ENCODE results near the gene ALOX5AP.

ALOX5AP gene

DNA sequence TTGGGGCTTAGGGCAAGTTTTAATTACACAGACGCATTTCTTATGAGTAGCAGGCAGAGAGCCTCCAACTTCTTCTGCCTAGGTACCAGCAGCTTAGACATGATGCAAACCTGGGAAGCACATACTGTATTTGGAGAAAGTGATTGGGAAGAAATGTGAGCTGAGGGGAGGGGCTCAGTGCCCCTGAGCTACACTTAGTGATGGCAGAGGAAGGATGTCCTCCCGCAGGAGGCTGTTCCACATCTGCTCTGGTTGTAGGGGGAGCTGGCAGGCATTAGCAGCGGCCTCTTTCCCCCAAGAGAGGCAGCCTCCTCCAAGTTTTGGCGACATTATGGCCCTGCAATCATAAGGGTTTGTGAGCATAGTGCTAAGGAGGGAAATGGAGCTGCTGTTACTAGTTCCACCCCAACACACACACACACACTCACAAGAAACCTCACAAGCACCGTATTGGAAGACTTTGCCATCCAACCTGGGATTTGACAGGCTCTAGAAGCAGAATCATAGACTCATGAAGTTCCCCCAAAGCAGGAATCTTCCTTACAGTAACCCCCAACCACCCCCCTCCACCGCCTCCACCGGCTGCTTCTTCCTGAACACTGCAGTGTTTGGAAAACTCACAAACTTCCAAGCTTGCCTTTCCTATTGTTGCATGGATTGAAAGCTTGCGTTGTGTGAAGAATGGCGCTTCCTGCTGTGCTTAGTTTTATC lies 3.3 kb downstream of the ALOX5AP start:
- no peak for TF ChIP-seq GATA2 (IDR thresholded peaks at IDR 0.05; ENCODE audit: low read depth, low read length)
- TF ChIP-seq GATA3 (IDR thresholded peaks at IDR 0.05; ENCODE audit: low read depth, low read length) = no peak

- TF ChIP-seq GATA2 (IDR thresholded peaks at IDR 0.05; ENCODE audit: low read depth, low read length) (no peak), GATA3 (IDR thresholded peaks at IDR 0.05; ENCODE audit: low read depth, low read length) (no peak)
Measured at GRCh38 chr13:30739237-30739528, 3.8 kb downstream of the ALOX5AP start.

DNA sequence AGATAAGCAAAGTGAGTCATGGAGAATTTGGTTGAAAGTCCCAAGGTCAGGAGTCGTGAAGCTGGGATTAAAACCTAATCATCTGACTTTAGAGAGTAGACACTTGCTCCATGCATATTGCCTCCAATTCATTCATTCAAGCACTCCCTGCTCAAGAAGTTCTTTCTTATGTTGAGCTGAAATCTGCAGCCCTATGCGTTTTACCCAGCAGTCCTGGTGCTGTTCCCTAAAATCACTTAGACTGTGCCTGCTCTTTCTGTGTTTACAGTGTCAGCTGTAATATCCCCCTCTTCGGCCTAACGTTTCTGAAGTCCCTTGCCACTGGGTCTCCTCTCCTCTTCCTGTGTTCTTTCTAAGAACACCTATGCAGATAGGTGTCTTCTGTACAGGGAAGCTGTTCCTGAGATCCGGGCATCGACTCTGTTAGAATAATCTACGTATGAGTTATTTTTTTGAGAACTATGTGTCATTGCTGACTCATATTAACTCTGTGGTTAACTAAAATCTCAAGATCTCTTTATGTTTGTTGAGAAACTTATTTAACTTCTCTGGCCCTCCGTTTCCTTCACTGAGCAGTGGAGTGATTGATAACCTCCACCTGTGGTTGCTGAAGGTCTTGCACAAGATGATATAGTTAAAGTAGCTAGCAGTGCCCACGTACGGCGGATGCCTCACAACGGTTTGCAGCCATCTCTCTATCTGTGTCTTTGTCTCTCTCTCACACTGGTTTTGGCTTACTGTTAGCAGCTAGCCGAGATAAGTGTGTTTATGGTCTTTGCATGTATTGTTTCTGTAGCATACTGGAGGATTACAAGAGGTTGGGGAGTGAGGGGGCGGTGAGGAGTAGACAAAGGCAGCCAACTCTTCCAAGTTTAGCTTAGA lies 4.7 kb downstream of the ALOX5AP start:
- no peak for TF ChIP-seq GATA3 (IDR thresholded peaks at IDR 0.05; ENCODE audit: low read depth, low read length)
- no peak for TF ChIP-seq GATA2 (IDR thresholded peaks at IDR 0.05; ENCODE audit: low read depth, low read length)

GRCh38 chr13:30742901-30743300 lies 7.6 kb downstream of the ALOX5AP start:
- TF ChIP-seq GATA3 (IDR thresholded peaks at IDR 0.05; ENCODE audit: low read depth, low read length) = no peak
- TF ChIP-seq GATA2 (IDR thresholded peaks at IDR 0.05; ENCODE audit: low read depth, low read length) = no peak

DNA sequence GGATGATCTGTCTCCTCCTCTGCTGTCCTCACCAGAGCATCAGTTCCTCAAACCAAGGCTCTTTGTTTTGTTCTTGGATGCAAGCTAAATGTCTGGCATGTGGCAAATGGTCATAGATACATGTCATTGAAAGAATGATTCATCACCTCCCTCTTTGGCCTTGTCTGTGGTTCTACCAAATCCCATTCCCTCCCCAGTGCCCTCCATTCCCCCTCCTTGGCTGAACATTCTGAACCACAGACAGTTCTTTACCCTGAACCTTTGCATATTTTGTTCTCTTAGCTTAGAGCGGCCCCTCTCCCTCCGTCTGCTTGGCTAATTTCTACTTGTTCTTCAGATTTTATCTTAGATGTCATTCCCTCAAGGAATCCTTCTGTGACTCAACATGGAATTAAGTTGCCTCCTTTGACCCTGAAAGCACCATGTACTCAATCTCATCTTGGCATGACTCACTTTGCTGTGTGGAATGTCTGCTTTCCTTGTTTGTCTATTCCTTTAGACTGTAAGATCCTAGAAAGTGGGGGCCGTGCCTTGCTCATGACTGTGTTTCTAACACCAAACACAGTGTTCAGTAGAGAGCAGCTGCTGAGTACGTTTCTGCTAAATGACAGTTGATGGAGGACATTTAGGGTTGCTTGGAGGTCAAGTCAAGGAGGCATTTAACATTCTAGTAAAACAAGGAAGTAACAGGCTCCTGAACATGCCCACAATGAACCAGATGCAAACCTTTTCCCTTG lies 8.1 kb downstream of the ALOX5AP start:
- TF ChIP-seq GATA3 (IDR thresholded peaks at IDR 0.05; ENCODE audit: low read depth, low read length) (no peak), GATA2 (IDR thresholded peaks at IDR 0.05; ENCODE audit: low read depth, low read length) (no peak)

DNA sequence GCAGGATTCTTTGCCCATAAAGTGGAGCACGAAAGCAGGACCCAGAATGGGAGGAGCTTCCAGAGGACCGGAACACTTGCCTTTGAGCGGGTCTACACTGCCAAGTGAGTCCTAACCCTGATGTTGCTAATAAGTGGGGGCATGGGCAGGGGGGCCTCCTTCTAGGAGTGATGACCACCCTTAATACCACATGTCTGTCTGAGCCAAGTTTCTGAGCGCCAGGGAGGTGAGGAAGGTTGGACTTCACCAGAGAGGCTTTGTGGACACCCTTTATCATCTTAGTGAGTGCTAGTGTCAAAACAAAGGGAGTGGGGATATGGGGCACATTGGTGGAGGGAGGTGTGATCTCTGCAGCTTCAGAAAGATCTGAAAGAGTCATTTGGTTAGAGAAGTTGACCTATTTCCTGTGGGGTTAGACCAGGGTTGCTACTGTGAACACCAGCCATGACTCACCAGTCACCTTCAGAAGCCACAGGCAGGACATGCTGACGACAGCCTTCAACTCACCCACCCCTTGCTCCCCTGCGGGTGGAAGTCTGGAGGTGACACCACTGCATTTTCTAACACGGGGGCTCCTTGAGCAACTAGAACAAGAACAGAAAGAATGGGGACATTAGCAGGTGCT lies 8.8 kb downstream of the ALOX5AP start:
- TF ChIP-seq GATA2 (IDR thresholded peaks at IDR 0.05; ENCODE audit: low read depth, low read length) (no peak), GATA3 (IDR thresholded peaks at IDR 0.05; ENCODE audit: low read depth, low read length) (no peak)

GRCh38 chr13:30744681-30745077 lies 9.3 kb downstream of the ALOX5AP start:
- TF ChIP-seq GATA2 (IDR thresholded peaks at IDR 0.05; ENCODE audit: low read depth, low read length) (no peak), GATA3 (IDR thresholded peaks at IDR 0.05; ENCODE audit: low read depth, low read length) (no peak)

- no peak for TF ChIP-seq GATA3 (IDR thresholded peaks at IDR 0.05; ENCODE audit: low read depth, low read length)
- no peak for TF ChIP-seq GATA2 (IDR thresholded peaks at IDR 0.05; ENCODE audit: low read depth, low read length)
Measured at GRCh38 chr13:30745906-30746686, 10.8 kb downstream of the ALOX5AP start.

GRCh38 chr13:30746791-30747190 lies 11.4 kb downstream of the ALOX5AP start:
- TF ChIP-seq GATA2 (IDR thresholded peaks at IDR 0.05; ENCODE audit: low read depth, low read length) = no peak
- no peak for TF ChIP-seq GATA3 (IDR thresholded peaks at IDR 0.05; ENCODE audit: low read depth, low read length)

GRCh38 chr13:30748717-30749116 lies 13.4 kb downstream of the ALOX5AP start:
- TF ChIP-seq GATA3 (IDR thresholded peaks at IDR 0.05; ENCODE audit: low read depth, low read length) (no peak), GATA2 (IDR thresholded peaks at IDR 0.05; ENCODE audit: low read depth, low read length) (no peak)

GRCh38 chr13:30750036-30750435 lies 14.7 kb downstream of the ALOX5AP start:
- TF ChIP-seq GATA3 (IDR thresholded peaks at IDR 0.05; ENCODE audit: low read depth, low read length) (no peak), GATA2 (IDR thresholded peaks at IDR 0.05; ENCODE audit: low read depth, low read length) (no peak)

DNA sequence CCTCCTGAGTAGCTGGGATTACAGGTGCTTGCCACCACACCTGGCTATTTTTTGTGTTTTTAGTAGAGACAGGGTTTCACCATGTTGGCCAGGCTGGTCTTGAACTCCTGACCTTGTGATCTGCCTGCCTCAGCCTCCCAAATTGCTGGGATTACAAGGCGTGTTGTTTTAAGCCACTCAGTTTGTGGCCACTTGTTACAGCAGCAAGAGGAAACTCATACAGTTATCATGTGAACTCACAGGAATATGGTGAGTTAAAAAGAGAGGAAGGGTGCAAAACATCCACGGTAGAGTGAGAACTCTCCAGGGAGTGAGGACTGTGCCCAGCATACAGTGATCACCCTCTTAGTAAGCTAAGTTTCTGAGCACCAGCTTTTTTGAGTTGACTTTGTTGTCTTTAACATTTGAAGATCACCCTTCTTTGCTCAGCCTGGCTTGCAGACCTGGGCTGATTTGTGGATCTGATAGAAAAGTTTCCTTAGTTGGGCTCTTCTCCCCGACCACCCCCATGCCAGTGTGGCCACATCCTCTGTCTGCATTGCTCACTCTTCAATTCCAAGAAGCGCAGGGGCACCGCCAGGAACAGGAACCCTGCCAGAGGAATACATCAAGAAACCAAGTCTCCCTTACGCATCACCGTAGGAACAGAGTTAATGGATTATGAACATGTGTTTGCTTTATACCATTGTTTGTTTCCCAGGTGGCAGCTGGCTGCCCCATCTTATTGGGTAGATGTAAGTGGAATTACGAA lies 16.0 kb downstream of the ALOX5AP start:
- no peak for TF ChIP-seq GATA2 (IDR thresholded peaks at IDR 0.05; ENCODE audit: low read depth, low read length)
- TF ChIP-seq GATA3 (IDR thresholded peaks at IDR 0.05; ENCODE audit: low read depth, low read length) = no peak

All from SH-SY5Y (cell line).